Suprapubic skin (tissue), 4 donors: Measurements from ENCODE around the gene TMEM236. TPM values are rescaled to one million over a fixed set of nuclear protein-coding genes. Genes with fewer than 3 reads are reported as not detected.

Source experiments
- DNase-seq, 2 donors: peaks; one replicate each; pipeline ENCODE4 v3.0.0-alpha.2; 2019; ENCODE audit warnings: low spot score in 2 of 2
- H3K27ac ChIP-seq: fragments of 200-600 bp; sonication (generic); one replicate; pipeline ENCODE4 v1.5.1; 2019
- H3K27me3 ChIP-seq: fragments of 200-600 bp; sonication (generic); one replicate; pipeline ENCODE4 v1.5.1; 2019
- H3K36me3 ChIP-seq: fragments of 200-600 bp; sonication (generic); one replicate; pipeline ENCODE4 v1.5.1; 2019
- H3K4me1 ChIP-seq: fragments of 200-600 bp; sonication (generic); one replicate; pipeline ENCODE4 v1.5.1; 2019
- H3K4me3 ChIP-seq: fragments of 200-600 bp; sonication (generic); one replicate; pipeline ENCODE4 v1.5.1; 2019; ENCODE audit warnings: mild to moderate bottlenecking
- H3K9me3 ChIP-seq: fragments of 200-600 bp; sonication (generic); one replicate; pipeline ENCODE4 v1.5.1; 2019
- EP300 ChIP-seq: sonication (generic); formaldehyde crosslinking; IDR thresholded peaks from one replicate; pipeline ENCODE4 v1.6.1; 2017; ENCODE audit warnings: antibody characterized with exemption
- POLR2A ChIP-seq, 2 donors: fragments of 450-650 bp; IDR thresholded peaks; one replicate each; pipeline ENCODE4 v1.6.1; 2017; ENCODE audit warnings: antibody characterized with exemption in 2 of 2, mild to moderate bottlenecking in 2 of 2, moderate library complexity in 2 of 2
- POLR2AphosphoS5 ChIP-seq, 3 donors: sonication (generic); formaldehyde crosslinking; IDR thresholded peaks; one replicate each; pipeline ENCODE4 v1.6.1; 2017; ENCODE audit warnings: antibody characterized with exemption in 3 of 3
- WGBS: methylation state at CpG from one replicate; pipeline ENCODE4 v1.1.5; 2018; 5-methylcytosine and 5-hydroxymethylcytosine counted together
- total RNA-seq, 4 donors: library from RNA; depleted of rRNA; stranded (reverse); fragments of >200 nt; gene quantifications; one replicate each; pipeline ENCODE4 v1.1.0, GENCODE V29; 2016
- TF ChIP-seq, protein P1 (sequence below), 2 donors: fragments of 200-600 bp in 1 of 2; fragments of 450-650 bp in 1 of 2; sonication (generic) in 1 of 2; IDR thresholded peaks; one replicate each; pipeline ENCODE4 v1.5.1; 2016 to 2019; ENCODE audit warnings: antibody characterized with exemption in 2 of 2, mild to moderate bottlenecking in 1 of 2, moderate library complexity in 1 of 2

The TMEM236 gene
- total RNA-seq, 4 donors from 2014 or later = 0.11 to 0.39 (median 0.13) TPM; not detected in 1

DNA sequence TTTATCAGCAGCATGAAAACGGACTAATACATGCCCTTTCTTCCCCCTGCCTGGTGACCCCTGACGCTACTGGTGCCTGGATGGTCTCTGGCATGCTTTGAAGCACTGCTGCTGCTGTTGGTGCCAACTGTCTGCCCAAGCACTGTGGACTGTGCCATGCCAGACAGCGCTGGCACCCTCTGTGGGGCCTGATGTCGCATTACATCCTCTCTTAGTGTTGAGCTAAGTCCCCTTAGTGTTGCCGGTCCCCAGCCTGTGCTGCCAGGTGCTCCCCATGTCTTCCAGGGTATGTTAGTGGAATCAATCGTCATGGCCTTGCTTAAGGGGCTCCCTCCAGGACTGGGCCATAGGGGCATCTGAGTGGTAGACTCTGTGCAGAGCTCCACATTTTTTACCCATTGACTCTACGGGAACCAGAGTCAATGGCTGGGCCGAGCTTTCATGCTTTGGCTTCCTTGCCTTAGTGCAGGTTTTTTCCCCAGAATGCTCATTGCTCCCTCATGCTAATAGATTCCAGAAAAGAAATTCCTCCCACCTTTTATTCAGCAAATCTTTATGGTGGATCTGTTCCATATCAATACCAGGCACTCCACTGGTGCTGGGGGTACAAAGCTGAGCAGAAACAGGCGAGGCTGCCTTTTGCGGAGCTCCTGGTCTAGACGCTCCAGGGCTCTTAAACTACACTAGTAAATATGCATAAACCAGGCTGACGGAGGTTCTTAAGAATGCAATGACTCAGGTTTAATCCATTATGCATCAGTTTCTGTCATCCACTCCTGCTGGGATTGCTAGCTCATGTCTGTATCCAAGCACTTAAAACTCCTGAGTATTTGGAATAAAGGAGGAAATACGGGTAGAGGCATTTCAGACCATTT, 35.3 kb downstream of the TMEM236 start:
- no peaks in the 10 kb centered on the region for H3K36me3 ChIP-seq
- 58% methylated on average over 11 of the region's 13 CpGs for WGBS
- H3K4me3 ChIP-seq = no peak overlapping the region
- H3K27me3 ChIP-seq = no peaks in the 10 kb centered on the region
- no peak for TF ChIP-seq EP300
- no peaks in the 10 kb centered on the region for H3K9me3 ChIP-seq
- DNase-seq = no peak
- peak overlapping the region; percentile 24 for H3K27ac ChIP-seq
- peaks cover 10% of the 10 kb centered on the region for H3K4me1 ChIP-seq

GRCh38 chr10:17788646-17789045, 36.6 kb downstream of the TMEM236 start:
- no peaks in the 10 kb centered on the region for H3K36me3 ChIP-seq
- H3K4me3 ChIP-seq = no peak overlapping the region
- WGBS = 83% methylated on average over 2 of the region's 2 CpGs
- H3K27me3 ChIP-seq = no peaks in the 10 kb centered on the region
- H3K9me3 ChIP-seq = no peaks in the 10 kb centered on the region
- no peak for DNase-seq
- no peak for TF ChIP-seq EP300
- TF ChIP-seq, protein P1, sequence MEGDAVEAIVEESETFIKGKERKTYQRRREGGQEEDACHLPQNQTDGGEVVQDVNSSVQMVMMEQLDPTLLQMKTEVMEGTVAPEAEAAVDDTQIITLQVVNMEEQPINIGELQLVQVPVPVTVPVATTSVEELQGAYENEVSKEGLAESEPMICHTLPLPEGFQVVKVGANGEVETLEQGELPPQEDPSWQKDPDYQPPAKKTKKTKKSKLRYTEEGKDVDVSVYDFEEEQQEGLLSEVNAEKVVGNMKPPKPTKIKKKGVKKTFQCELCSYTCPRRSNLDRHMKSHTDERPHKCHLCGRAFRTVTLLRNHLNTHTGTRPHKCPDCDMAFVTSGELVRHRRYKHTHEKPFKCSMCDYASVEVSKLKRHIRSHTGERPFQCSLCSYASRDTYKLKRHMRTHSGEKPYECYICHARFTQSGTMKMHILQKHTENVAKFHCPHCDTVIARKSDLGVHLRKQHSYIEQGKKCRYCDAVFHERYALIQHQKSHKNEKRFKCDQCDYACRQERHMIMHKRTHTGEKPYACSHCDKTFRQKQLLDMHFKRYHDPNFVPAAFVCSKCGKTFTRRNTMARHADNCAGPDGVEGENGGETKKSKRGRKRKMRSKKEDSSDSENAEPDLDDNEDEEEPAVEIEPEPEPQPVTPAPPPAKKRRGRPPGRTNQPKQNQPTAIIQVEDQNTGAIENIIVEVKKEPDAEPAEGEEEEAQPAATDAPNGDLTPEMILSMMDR (IDR thresholded peaks at IDR 0.05) = no peak
- TF ChIP-seq POLR2A (IDR thresholded peaks at IDR 0.05) = no peak
- no peak overlapping the region for H3K27ac ChIP-seq
- peaks cover under 1% of the 10 kb centered on the region for H3K4me1 ChIP-seq

DNA sequence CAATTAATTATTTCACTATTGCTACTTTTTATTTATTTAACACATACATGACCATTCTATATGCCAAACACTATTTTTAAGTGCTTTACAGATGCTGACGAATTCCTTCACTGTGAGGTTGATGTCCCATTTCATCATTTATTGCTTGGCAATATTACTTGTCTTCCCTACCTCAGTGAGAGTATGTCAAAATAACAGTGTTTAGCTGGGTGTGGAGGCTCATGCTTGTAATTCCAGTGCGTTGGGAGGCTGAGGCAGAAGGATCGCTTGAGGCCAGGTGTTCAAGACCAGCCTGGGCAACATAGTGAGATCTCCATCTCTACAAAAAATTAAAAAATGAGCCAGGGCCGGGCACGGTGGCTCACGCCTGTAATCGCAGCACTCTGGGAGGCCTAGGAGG, 37.4 kb downstream of the TMEM236 start:
- WGBS = 95% methylated on average over 7 of the region's 7 CpGs
- H3K27ac ChIP-seq = no peak overlapping the region
- H3K27me3 ChIP-seq = no peaks in the 10 kb centered on the region
- H3K4me1 ChIP-seq = no peaks in the 10 kb centered on the region
- no peak for DNase-seq
- no peak overlapping the region for H3K4me3 ChIP-seq
- TF ChIP-seq EP300 = no peak
- TF ChIP-seq POLR2AphosphoS5 (IDR thresholded peaks at IDR 0.05) = no peak
- no peak for TF ChIP-seq POLR2A (IDR thresholded peaks at IDR 0.05)
- TF ChIP-seq, protein P1 (IDR thresholded peaks at IDR 0.05) = no peak
- H3K36me3 ChIP-seq = no peaks in the 10 kb centered on the region
- no peaks in the 10 kb centered on the region for H3K9me3 ChIP-seq

GRCh38 chr10:17790651-17791050, 38.6 kb downstream of the TMEM236 start:
- Histone ChIP-seq H3K36me3 (no peaks in the 10 kb centered on the region), H3K4me3 (no peak overlapping the region), H3K27ac (no peak overlapping the region), H3K9me3 (no peaks in the 10 kb centered on the region), H3K4me1 (no peaks in the 10 kb centered on the region), H3K27me3 (no peaks in the 10 kb centered on the region)
- TF ChIP-seq POLR2A (IDR thresholded peaks at IDR 0.05) (no peak), EP300 (no peak), POLR2AphosphoS5 (IDR thresholded peaks at IDR 0.05) (no peak)
- TF ChIP-seq, protein P1 (IDR thresholded peaks at IDR 0.05) = no peak
- DNase-seq = no peak
- 84% methylated on average over 2 of the region's 2 CpGs for WGBS

- no peak for DNase-seq
- TF ChIP-seq, protein P1 (IDR thresholded peaks at IDR 0.05) = no peak
- TF ChIP-seq POLR2AphosphoS5 (IDR thresholded peaks at IDR 0.05) = no peak
- no peak for TF ChIP-seq EP300
- no peak for TF ChIP-seq POLR2A (IDR thresholded peaks at IDR 0.05)
- Histone ChIP-seq H3K4me1 (no peaks in the 10 kb centered on the region), H3K36me3 (no peaks in the 10 kb centered on the region), H3K4me3 (no peak overlapping the region), H3K9me3 (no peaks in the 10 kb centered on the region), H3K27ac (no peak overlapping the region), H3K27me3 (no peaks in the 10 kb centered on the region)
Measured at GRCh38 chr10:17792991-17793390, 41.0 kb downstream of the TMEM236 start.
